Bronchial epithelial cell (primary cell): ENCODE measurements around the gene NECAP2. TPM values are rescaled to one million over a fixed set of nuclear protein-coding genes. Genes with fewer than 3 reads are reported as not detected.
A peak's percentile ranks its signal among the peaks of the same experiment; 100 is the strongest.

Source experiments
- DNase-seq: peaks from one replicate; pipeline ENCODE4 v3.0.0-alpha.2; 2010; ENCODE audit warnings: low read depth
- FAIRE-seq: peaks from 2 replicates; lab custom pipeline; 2011; peaks lifted over from hg19 to GRCh38; lab: Jason Lieb, UNC
- H3K27me3 ChIP-seq: 2 replicates; pipeline ENCODE4 v1.5.1; 2011; ENCODE audit warnings: low read length; ENCODE audit not compliant: control insufficient read depth, insufficient read depth
- H3K36me3 ChIP-seq: 2 replicates; pipeline ENCODE4 v1.5.1; 2011; ENCODE audit warnings: low read length; ENCODE audit not compliant: control insufficient read depth, insufficient read depth
- H3K4me3 ChIP-seq: 2 replicates; pipeline ENCODE4 v1.5.1; 2011; ENCODE audit warnings: mild to moderate bottlenecking, low read depth, low read length, control low read depth
- total RNA-seq: library from RNA; depleted of rRNA; stranded (reverse); fragments of >200 nt; gene quantifications from 2 replicates; pipeline ENCODE4 v1.2.1, GENCODE V29; 2014
- TF ChIP-seq, protein P1 (sequence below): IDR thresholded peaks from 2 replicates; pipeline ENCODE4 v1.5.1; 2011; ENCODE audit warnings: mild to moderate bottlenecking, moderate library complexity, low read length, control low read depth, inconsistent platforms; ENCODE audit not compliant: insufficient read depth, severe bottlenecking

The NECAP2 gene
- total RNA-seq, 1 donor from 2014 or later = 87.7 TPM

DNA sequence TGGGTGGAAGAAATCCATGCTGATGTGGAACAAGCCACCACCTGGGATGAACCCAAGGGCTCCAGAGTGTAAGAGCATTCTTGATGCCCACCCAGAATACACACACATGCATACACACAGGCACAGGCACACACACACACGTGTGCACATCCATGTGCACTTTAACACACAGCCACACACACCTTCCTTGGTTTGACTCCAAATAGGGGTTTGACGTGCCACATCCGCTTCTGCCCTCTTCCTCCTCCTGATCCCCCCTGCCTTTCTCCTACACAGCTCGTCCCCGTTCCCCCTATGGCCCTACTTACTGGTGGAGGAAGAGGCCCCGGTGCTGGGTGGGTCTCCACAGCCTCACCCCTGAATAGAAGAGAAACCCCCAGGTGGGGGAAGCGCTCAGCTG, 19.3 kb upstream of the NECAP2 start:
- TF ChIP-seq, protein P1, sequence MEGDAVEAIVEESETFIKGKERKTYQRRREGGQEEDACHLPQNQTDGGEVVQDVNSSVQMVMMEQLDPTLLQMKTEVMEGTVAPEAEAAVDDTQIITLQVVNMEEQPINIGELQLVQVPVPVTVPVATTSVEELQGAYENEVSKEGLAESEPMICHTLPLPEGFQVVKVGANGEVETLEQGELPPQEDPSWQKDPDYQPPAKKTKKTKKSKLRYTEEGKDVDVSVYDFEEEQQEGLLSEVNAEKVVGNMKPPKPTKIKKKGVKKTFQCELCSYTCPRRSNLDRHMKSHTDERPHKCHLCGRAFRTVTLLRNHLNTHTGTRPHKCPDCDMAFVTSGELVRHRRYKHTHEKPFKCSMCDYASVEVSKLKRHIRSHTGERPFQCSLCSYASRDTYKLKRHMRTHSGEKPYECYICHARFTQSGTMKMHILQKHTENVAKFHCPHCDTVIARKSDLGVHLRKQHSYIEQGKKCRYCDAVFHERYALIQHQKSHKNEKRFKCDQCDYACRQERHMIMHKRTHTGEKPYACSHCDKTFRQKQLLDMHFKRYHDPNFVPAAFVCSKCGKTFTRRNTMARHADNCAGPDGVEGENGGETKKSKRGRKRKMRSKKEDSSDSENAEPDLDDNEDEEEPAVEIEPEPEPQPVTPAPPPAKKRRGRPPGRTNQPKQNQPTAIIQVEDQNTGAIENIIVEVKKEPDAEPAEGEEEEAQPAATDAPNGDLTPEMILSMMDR = no peak
- DNase-seq (no peak), FAIRE-seq (no peak)
- no peak overlapping the region for H3K4me3 ChIP-seq
- H3K36me3 ChIP-seq = no peaks in the 10 kb centered on the region
- H3K27me3 ChIP-seq = no peaks in the 10 kb centered on the region

DNA sequence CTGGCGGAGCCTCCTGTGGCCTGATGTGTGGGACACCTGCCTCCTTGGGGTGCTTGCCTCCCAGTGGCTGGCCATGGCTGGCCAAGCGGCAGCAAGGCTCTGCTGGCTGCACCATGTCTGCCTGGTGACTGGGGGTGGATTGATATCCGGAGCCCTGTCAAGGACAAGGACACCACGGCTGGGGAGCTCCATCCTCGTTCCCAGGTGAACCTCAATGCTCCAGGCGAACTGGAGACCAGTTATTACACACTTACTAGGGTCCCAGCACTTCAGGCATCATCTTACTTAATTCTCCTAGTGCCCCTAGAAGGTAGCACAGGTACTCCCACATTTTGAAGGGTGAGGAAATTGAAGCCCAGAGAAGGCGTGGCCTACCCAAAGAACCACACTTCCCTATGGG, 18.5 kb upstream of the NECAP2 start:
- TF ChIP-seq, protein P1 = no peak
- DNase-seq (no peak), FAIRE-seq (no peak)
- no peaks in the 10 kb centered on the region for H3K36me3 ChIP-seq
- H3K4me3 ChIP-seq = no peak overlapping the region
- H3K27me3 ChIP-seq = no peaks in the 10 kb centered on the region

DNA sequence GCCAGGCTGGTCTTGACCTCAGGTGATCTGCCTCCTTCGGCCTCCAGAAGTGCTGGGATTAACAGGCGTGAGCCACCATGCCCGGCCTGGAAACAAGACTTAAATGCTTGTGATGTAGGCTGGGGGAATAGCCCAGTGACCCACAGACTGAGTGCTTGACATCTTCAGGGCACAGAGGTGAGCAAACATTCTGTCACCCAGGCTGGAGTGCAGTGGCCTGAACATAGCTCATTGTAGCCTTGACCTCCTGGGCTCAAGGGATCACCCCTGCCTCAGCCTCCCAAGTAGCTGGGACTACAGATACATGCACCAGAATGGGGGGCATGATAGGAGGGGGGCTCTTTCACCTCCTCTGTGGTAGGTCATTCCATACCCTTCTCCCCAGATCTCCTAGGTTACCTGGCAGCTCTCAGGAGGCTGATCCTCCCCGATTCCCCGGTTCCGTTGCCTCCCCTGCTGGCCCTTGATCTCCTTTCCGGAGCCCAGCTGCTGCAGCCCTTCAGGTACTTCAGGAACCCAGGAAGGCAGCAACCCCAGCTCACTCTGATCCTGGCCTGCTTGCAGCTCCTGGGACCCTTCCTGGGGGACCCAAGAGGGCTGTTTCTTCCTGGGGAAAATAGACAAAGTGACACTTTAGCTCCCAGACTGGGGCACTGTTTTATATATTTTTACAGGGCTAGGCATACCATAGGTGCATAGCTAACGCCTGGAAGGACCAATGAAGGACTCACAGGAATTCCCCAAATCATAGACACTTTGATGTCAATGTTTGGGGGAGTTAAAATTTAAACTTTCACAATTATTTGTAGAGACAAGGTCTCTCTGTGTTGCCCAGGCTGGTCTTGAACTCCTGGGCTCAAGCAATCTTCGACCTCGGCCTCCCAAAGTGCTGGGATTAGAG, 15.1 kb upstream of the NECAP2 start:
- Histone ChIP-seq H3K36me3 (no peaks in the 10 kb centered on the region), H3K4me3 (no peak overlapping the region), H3K27me3 (no peaks in the 10 kb centered on the region)
- TF ChIP-seq, protein P1 = no peak
- DNase-seq = no peak
- peak; percentile 13 for FAIRE-seq

DNA sequence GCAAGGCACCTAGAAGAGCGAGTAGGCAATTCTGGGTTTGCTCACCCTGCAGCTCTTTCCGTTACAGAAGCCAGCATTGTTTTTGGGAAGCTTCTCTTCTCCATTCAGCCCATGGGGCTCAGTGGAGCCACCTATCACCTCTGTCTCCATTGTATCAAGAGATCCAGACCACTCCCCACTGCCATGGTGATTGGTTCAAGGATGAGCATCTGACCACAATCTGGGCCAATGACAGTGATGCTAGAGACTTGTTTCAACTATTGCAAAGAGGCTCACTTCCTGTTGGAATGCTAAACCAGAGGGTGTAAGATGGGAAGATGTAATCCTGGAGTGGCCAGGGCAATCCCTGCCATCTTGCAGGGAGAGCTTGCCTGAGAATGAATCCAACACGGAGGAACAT, 9.9 kb upstream of the NECAP2 start:
- peak; percentile 18 for FAIRE-seq

DNA sequence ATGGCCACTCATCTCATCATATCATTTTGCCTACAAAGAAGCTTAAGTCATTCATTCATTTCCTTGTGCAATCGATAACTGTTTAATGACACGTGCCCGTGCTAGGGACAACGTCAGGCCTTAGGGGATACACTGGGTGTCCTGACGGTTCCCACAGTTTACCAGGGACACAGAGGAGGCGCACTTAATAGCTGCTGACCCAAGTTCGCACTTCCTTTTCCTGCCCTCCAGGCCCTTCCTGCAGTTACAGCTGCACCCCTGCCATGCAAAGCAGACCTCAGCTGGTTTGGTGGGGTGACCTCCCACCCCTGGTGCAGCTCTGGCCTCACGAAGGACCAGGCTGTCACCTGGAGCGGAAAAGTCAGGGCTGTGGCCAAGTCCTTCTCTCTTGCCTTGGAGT, 7.5 kb upstream of the NECAP2 start:
- DNase-seq (no peak), FAIRE-seq (no peak)
- TF ChIP-seq, protein P1 = no peak

More for the DNA sequence above, 9.9 kb upstream of the NECAP2 start:
- no peak for DNase-seq
- Histone ChIP-seq H3K27me3 (no peaks in the 10 kb centered on the region), H3K36me3 (no peaks in the 10 kb centered on the region), H3K4me3 (no peak overlapping the region)
- TF ChIP-seq, protein P1 = no peak

DNA sequence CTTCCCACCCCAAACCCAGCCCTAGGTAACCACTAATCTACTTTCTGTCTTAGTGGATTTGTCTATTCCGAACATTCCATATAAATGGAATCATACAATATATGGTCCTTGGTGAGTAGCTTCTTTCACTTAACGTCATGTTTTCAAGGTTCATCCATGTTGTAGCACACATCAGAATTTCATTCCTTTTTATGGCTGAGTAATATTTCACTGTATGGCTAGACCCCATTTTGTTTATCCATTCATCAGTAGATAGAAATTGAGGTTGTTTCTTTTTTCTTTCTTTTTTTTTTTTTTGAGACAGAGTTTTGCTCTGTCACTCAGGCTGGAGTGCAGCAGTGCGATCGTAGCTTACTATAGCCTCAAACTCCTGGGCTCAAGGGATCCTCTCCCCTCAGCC, 6.5 kb upstream of the NECAP2 start:
- Histone ChIP-seq H3K27me3 (no peaks in the 10 kb centered on the region), H3K36me3 (no peaks in the 10 kb centered on the region), H3K4me3 (no peak overlapping the region)
- DNase-seq (no peak), FAIRE-seq (no peak)
- TF ChIP-seq, protein P1 = no peak

More for the DNA sequence above, 7.5 kb upstream of the NECAP2 start:
- Histone ChIP-seq H3K36me3 (no peaks in the 10 kb centered on the region), H3K4me3 (no peak overlapping the region), H3K27me3 (no peaks in the 10 kb centered on the region)
